GM12878 (cell line): ENCODE results near the gene PAX5. TPM values are rescaled to one million over a fixed set of nuclear protein-coding genes. Genes with fewer than 3 reads are reported as not detected.

ENCODE experiments used
- ATAC-seq: fragments of 200-7000 bp; cut with Tn5 transposase; 3 replicates; pipeline ENCODE4 v1.9.1; 2020; ENCODE audit warnings: mild to moderate bottlenecking, moderate library complexity
- BruUV-seq: library from RNA; stranded (reverse); fragments of 400-500 nt; replicated peaks from 2 replicates; lab custom pipeline; 2021; lab: Mats Ljungman, UMichigan
- CTCF ChIA-PET: fragments of 300-600 bp; sonication (Branson Sonifier 250); formaldehyde crosslinking; extraction: SDS; loops from one replicate; lab custom pipeline; 2021; ENCODE audit warnings: inconsistent platforms; lab: Yijun Ruan, JAX
- POLR2A ChIA-PET: fragments of 350-600 bp; formaldehyde crosslinking; extraction: SDS; loops from one replicate; lab custom pipeline; 2021; ENCODE audit warnings: inconsistent platforms; lab: Charles Lee
- RAD21 ChIA-PET: fragments of 300-600 bp; sonication (Branson Sonifier 250); formaldehyde crosslinking; loops from one replicate; lab custom pipeline; 2023; ENCODE audit warnings: antibody characterized with exemption; ENCODE audit not compliant: unreplicated experiment; lab: Charles Lee
- SMC1A ChIA-PET: fragments of 300-600 bp; sonication (Branson Sonifier 250); formaldehyde crosslinking; loops from one replicate; lab custom pipeline; 2023; ENCODE audit not compliant: unreplicated experiment, uncharacterized antibody; lab: Charles Lee
- DNase-seq: peaks from one replicate; pipeline ENCODE4 v3.0.0-alpha.2; 2011; ENCODE audit warnings: low read depth, low spot score
- FAIRE-seq: peaks from 3 replicates; lab custom pipeline; 2011; peaks lifted over from hg19 to GRCh38; lab: Jason Lieb, UNC
- H2AFZ ChIP-seq: 2 replicates; pipeline ENCODE4 v1.6.0; 2011; ENCODE audit warnings: low read depth, low read length, control low read depth; ENCODE audit not compliant: control insufficient read depth
- H3K27ac ChIP-seq: 2 replicates; pipeline ENCODE4 v1.5.1; 2011; ENCODE audit warnings: control low read depth; ENCODE audit not compliant: control insufficient read depth, insufficient read depth
- H3K27me3 ChIP-seq, 2 experiments: replicated peaks in 1 of 2; 2 replicates each; pipeline versions ENCODE4 v1.6.0 to v1.6.1; 2011; ENCODE audit warnings: low read length in 1 of 2; ENCODE audit not compliant: control insufficient read depth in 2 of 2, insufficient read depth in 2 of 2
- H3K36me3 ChIP-seq, 2 experiments: 2 replicates each; pipeline ENCODE4 v1.5.1; 2011; ENCODE audit warnings: low read length in 1 of 2; ENCODE audit not compliant: control insufficient read depth in 2 of 2, insufficient read depth in 2 of 2
- H3K4me1 ChIP-seq: 2 replicates; pipeline ENCODE4 v1.6.1; 2011; ENCODE audit warnings: mild to moderate bottlenecking, low read length, moderate library complexity, mixed read lengths; ENCODE audit not compliant: control insufficient read depth, insufficient read depth
- H3K4me2 ChIP-seq: 2 replicates; pipeline ENCODE4 v1.6.0; 2011; ENCODE audit warnings: control low read depth; ENCODE audit not compliant: control insufficient read depth, insufficient read depth
- H3K4me3 ChIP-seq: fragments of 200-600 bp; sonication (generic); 2 replicates; pipeline ENCODE4 v1.5.1; 2016
- H3K79me2 ChIP-seq: 2 replicates; pipeline ENCODE4 v1.6.0; 2011; ENCODE audit warnings: low read length; ENCODE audit not compliant: control insufficient read depth, insufficient read depth
- H3K9ac ChIP-seq: 2 replicates; pipeline ENCODE4 v1.8.0; 2011; ENCODE audit warnings: low read length, control low read depth, mixed read lengths; ENCODE audit not compliant: control insufficient read depth, insufficient read depth
- H3K9me3 ChIP-seq: replicated peaks from 3 replicates; pipeline ENCODE4 v1.5.1; 2011; ENCODE audit warnings: mild to moderate bottlenecking, low read length; ENCODE audit not compliant: control insufficient read depth, insufficient read depth
- H4K20me1 ChIP-seq: 2 replicates; pipeline ENCODE4 v1.6.0; 2011; ENCODE audit not compliant: control insufficient read depth, insufficient read depth
- BCL11A ChIP-seq: IDR thresholded peaks from 2 replicates; pipeline ENCODE4 v1.6.1; 2011; ENCODE audit warnings: low read depth, low read length
- BRCA1 ChIP-seq: IDR thresholded peaks from 2 replicates; pipeline ENCODE4 v1.6.1; 2011; ENCODE audit warnings: low read depth, low read length, improper control_type of control experiment
- CBX3 ChIP-seq: fragments of 200-600 bp; sonication (generic); IDR thresholded peaks from 2 replicates; pipeline ENCODE4 v1.6.1; 2016; ENCODE audit warnings: low read depth, borderline replicate concordance
- E4F1 ChIP-seq: fragments of 450-650 bp; IDR thresholded peaks from 2 replicates; pipeline ENCODE4 v1.6.1; 2018; ENCODE audit warnings: borderline replicate concordance, mild to moderate bottlenecking; ENCODE audit not compliant: partially characterized antibody
- HDGF ChIP-seq: fragments of 450-650 bp; IDR thresholded peaks from 2 replicates; pipeline ENCODE4 v1.6.1; 2016; ENCODE audit warnings: antibody characterized with exemption
- IKZF2 ChIP-seq, 2 experiments: fragments of 450-650 bp; IDR thresholded peaks; 2 replicates each; pipeline ENCODE4 v1.6.1; 2017; ENCODE audit warnings: mild to moderate bottlenecking in 2 of 2, moderate library complexity in 2 of 2
- MTA2 ChIP-seq: fragments of 450-650 bp; IDR thresholded peaks from 2 replicates; pipeline ENCODE4 v1.6.1; 2016; ENCODE audit warnings: low read depth, mild to moderate bottlenecking, moderate library complexity
- NFYB ChIP-seq: IDR thresholded peaks from 2 replicates; pipeline ENCODE4 v1.6.1; 2011; ENCODE audit warnings: low read depth, mild to moderate bottlenecking, low read length, improper control_type of control experiment, moderate library complexity; ENCODE audit not compliant: insufficient read depth
- NRF1 ChIP-seq: conservative IDR thresholded peaks from 2 replicates; pipeline ENCODE4 v1.6.1; 2011; ENCODE audit warnings: mild to moderate bottlenecking, low read depth, low read length, improper control_type of control experiment
- RELA ChIP-seq: fragments of 450-650 bp; IDR thresholded peaks from 2 replicates; pipeline ENCODE4 v1.8.0; 2014; ENCODE audit warnings: borderline replicate concordance; ENCODE audit not compliant: partially characterized antibody
- RELB ChIP-seq: fragments of 450-650 bp; IDR thresholded peaks from 2 replicates; pipeline ENCODE4 v1.6.1; 2017; ENCODE audit warnings: low read depth, mild to moderate bottlenecking, moderate library complexity
- SMAD1 ChIP-seq: fragments of 450-650 bp; IDR thresholded peaks from 2 replicates; pipeline ENCODE4 v1.6.1; 2018; ENCODE audit warnings: mild to moderate bottlenecking, low read depth; ENCODE audit not compliant: partially characterized antibody
- SMARCA5 ChIP-seq: fragments of 450-650 bp; IDR thresholded peaks from 2 replicates; pipeline ENCODE4 v1.6.1; 2017; ENCODE audit warnings: mild to moderate bottlenecking
- TCF3 ChIP-seq: IDR thresholded peaks from 2 replicates; pipeline ENCODE4 v1.6.1; 2012; ENCODE audit warnings: low read depth, mild to moderate bottlenecking, low read length, borderline replicate concordance; ENCODE audit not compliant: insufficient read depth
- ZBTB4 ChIP-seq: fragments of 450-650 bp; formaldehyde crosslinking; IDR thresholded peaks from 2 replicates; pipeline ENCODE4 v1.4.0; 2022; ENCODE audit warnings: mild to moderate bottlenecking, moderate library complexity
- WGBS: methylation state at CpG from one replicate; pipeline ENCODE4 v1.1.6; 2016; ENCODE audit warnings: low lambda C conversion rate; ENCODE audit not compliant: insufficient replicate concordance, insufficient coverage; ENCODE audit errors: missing lambda C conversion rate; 5-methylcytosine and 5-hydroxymethylcytosine counted together
- in situ Hi-C: fragments of 300-500 bp; cut with MboI; formaldehyde crosslinking; loops from 9 replicates; pipeline ENCODE4 v1.14.3; 2018; ENCODE audit warnings: mixed read lengths
- intact Hi-C: fragments of 100-400 bp; cut with micrococcal nuclease; formaldehyde crosslinking; loops from one replicate; pipeline ENCODE4 v1.14.2; 2022; ENCODE audit not compliant: unreplicated experiment
- polyA plus RNA-seq, 11 experiments: library from polyadenylated mRNA; depleted of rRNA in 4 of 11; unstranded in 6 of 11; stranded (reverse) in 5 of 11; fragments of >200 nt; fragmentation: Nextera tagmentation in 4 of 11; fragmentation: Illumina TruSeq in 1 of 11; extraction: Ambion mirVana in 4 of 11; extraction: Trizol in 1 of 11; gene quantifications; 1 replicate in 1 of 11; 2 replicates in 10 of 11; pipeline versions ENCODE4 v1.2.1 to v1.2.3, GENCODE V29; 2011 to 2016; ENCODE audit warnings: inconsistent platforms in 2 of 11, missing spikeins in 2 of 11, low read depth in 1 of 11
- total RNA-seq, 4 experiments: library from RNA; depleted of rRNA in 3 of 4; stranded (reverse); fragments of >200 nt in 3 of 4; fragmentation: Illumina TruSeq in 1 of 4; extraction: Trizol in 1 of 4; gene quantifications; 2 replicates each; pipeline versions ENCODE4 v1.2.1 to v1.2.3, GENCODE V29; 2013 to 2021

PAX5 gene
- total and polyA plus RNA-seq, 10 of the 15 experiments (the other 5 are each of a cell fraction or from before 2014, with no cell fraction given): 2.2 to 123 (median 31.9) TPM

GRCh38 chr9:36939655-36940499 is 94.2 kb downstream of the PAX5 start:
- CTCF ChIA-PET: interaction anchor here (2.0 kb wide), 1 partner anchor 67 kb away, joined by 4 read pairs; no protein-coding TSS in a partner anchor
- no peak for FAIRE-seq
- peaks cover 7% of the 10 kb centered on the region for H3K79me2 ChIP-seq
- no peaks in the 10 kb centered on the region for H3K27me3 ChIP-seq
- DNase-seq: no peak
- no peak for ATAC-seq
- no peak overlapping the region for H3K4me2 ChIP-seq
- SMC1A ChIA-PET: interaction anchor here (1.8 to 2.6 kb wide), 2 partner anchors 9 to 30 kb away, joined by 4 to 10 read pairs; no protein-coding TSS in a partner anchor
- peaks cover 27 to 47% of the 10 kb centered on the region in 2 experiments for H3K36me3 ChIP-seq
- 91% methylated on average over 28 of the region's 28 CpGs for WGBS
- no peak overlapping the region for H2AFZ ChIP-seq
- in situ Hi-C loops: loop anchor here (25.0 kb wide), 1 partner anchor 1047 kb away; no protein-coding TSS in a partner anchor
- no peak overlapping the region for H3K4me3 ChIP-seq
- H3K9ac ChIP-seq: no peak overlapping the region
- H3K9me3 ChIP-seq: no peaks in the 10 kb centered on the region
- no peaks in the 10 kb centered on the region; the same call in 1 of the 2 replicates for H4K20me1 ChIP-seq
- POLR2A ChIA-PET: no interaction called here
- no TSS peak for BruUV-seq
- H3K27ac ChIP-seq: no peak overlapping the region
- intact Hi-C loops: loop anchor here (10.0 kb wide), 1 partner anchor 65 kb away; no protein-coding TSS in a partner anchor
- H3K4me1 ChIP-seq: peaks cover 35% of the 10 kb centered on the region
- RAD21 ChIA-PET: no interaction called here
- TF ChIP-seq SMARCA5 (no peak), RELA (no peak), SMAD1 (no peak), IKZF2 (IDR thresholded peaks at IDR 0.05) (no peak), CBX3 (no peak), TCF3 (no peak), HDGF (no peak), E4F1 (no peak), NRF1 (no peak), RELB (no peak), ZBTB4 (CRISPR knock-in tag) (no peak), BRCA1 (no peak), BCL11A (no peak), MTA2 (no peak), NFYB (no peak)
